ENCODE measurements around the gene KCNRG. TPM values are rescaled to one million over a fixed set of nuclear protein-coding genes. Genes with fewer than 3 reads are reported as not detected.

KCNRG gene
- polyA plus RNA-seq, 1 donor (not counting 4 experiments of a cell fraction or from before 2014, with no cell fraction given) = 0.90 TPM

- H3K27ac ChIP-seq (ENCODE audit: control insufficient read depth, insufficient read depth, low read length) = peak overlapping the region; percentile 14
- no peak for DNase-seq (ENCODE audit: low read depth, low spot score)
- H3K4me1 ChIP-seq (ENCODE audit: control insufficient read depth, extremely low read depth, insufficient read depth, low read length) = no peaks in the 10 kb centered on the region
These were observed 54.0 kb downstream of the KCNRG start for GRCh38 chr13:50069261-50069660.

DNA sequence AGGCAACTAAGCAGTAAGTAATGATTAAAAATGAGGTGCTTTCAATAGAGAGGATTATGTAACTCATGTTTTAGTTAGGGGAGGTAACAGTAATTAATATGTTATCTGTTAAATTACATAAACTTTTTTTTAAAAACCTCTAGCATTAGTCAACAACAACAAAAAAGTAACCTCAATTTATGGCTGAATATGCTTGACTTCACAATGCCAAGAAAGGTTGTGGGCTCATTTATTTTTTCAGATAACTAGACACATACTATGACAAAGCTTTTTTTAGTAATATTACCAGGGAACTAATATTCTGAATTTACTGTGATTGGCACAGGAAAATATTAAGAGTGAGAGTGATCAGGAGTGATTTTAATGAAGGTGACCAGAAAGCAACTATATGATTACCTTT is 54.9 kb downstream of the KCNRG start:
- no peak overlapping the region for H3K4me2 ChIP-seq (ENCODE audit: control insufficient read depth, extremely low read depth, insufficient read depth, low read depth, low read length)
- FAIRE-seq (no peak), DNase-seq (ENCODE audit: low read depth, low spot score) (no peak)
- H3K9ac ChIP-seq (ENCODE audit: control insufficient read depth, extremely low read depth, insufficient read depth, low read length) = no peak overlapping the region
- TF ChIP-seq EZH2 (IDR thresholded peaks at IDR 0.05; ENCODE audit: low read length) = no peak
- TF ChIP-seq, protein P1, sequence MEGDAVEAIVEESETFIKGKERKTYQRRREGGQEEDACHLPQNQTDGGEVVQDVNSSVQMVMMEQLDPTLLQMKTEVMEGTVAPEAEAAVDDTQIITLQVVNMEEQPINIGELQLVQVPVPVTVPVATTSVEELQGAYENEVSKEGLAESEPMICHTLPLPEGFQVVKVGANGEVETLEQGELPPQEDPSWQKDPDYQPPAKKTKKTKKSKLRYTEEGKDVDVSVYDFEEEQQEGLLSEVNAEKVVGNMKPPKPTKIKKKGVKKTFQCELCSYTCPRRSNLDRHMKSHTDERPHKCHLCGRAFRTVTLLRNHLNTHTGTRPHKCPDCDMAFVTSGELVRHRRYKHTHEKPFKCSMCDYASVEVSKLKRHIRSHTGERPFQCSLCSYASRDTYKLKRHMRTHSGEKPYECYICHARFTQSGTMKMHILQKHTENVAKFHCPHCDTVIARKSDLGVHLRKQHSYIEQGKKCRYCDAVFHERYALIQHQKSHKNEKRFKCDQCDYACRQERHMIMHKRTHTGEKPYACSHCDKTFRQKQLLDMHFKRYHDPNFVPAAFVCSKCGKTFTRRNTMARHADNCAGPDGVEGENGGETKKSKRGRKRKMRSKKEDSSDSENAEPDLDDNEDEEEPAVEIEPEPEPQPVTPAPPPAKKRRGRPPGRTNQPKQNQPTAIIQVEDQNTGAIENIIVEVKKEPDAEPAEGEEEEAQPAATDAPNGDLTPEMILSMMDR (optimal IDR thresholded peaks at IDR 0.05 in 1 of 3, IDR thresholded peaks at IDR 0.05 in 1 of 3, conservative IDR thresholded peaks at IDR 0.05 in 1 of 3; ENCODE audit: extremely low read depth in 1 of 3, insufficient read depth in 2 of 3, low read length in 3 of 3) = no peak
- peaks cover 0 to 11% of the 10 kb centered on the region in 2 experiments for H3K36me3 ChIP-seq (ENCODE audit: control insufficient read depth in 2 of 2, extremely low read depth in 1 of 2, insufficient read depth in 2 of 2, low read length in 2 of 2)
- H3K27ac ChIP-seq (ENCODE audit: control insufficient read depth, insufficient read depth, low read length) = peak overlapping the region; percentile 13
- dilution Hi-C loops (cut with MboI; ENCODE audit: extremely low pct_ligation_motif_present, low sequenced_read_pairs) = no loop called here
- no peak overlapping the region for H3K4me3 ChIP-seq (ENCODE audit: control insufficient read depth in 2 of 3, extremely low read depth in 1 of 3, insufficient read depth in 2 of 3, low read depth in 1 of 3, low read length in 3 of 3)
- no peaks in the 10 kb centered on the region for H3K9me1 ChIP-seq (ENCODE audit: control insufficient read depth, extremely low read depth, insufficient read depth, low read length)
- no peaks in the 10 kb centered on the region for H3K27me3 ChIP-seq (ENCODE audit: control insufficient read depth, extremely low read depth, insufficient read depth, low read length)
- no peaks in the 10 kb centered on the region for H3K9me3 ChIP-seq (ENCODE audit: control insufficient read depth, low read depth, low read length)
- H3K4me1 ChIP-seq (ENCODE audit: control insufficient read depth, extremely low read depth, insufficient read depth, low read length) = no peaks in the 10 kb centered on the region
- H3K79me2 ChIP-seq (ENCODE audit: control insufficient read depth, insufficient read depth, low read length) = peaks cover 77% of the 10 kb centered on the region
- H2AFZ ChIP-seq (ENCODE audit: control insufficient read depth, low read length) = no peak overlapping the region
- no peaks in the 10 kb centered on the region for H4K20me1 ChIP-seq (ENCODE audit: control insufficient read depth, extremely low read depth, insufficient read depth, low read length)

More at GRCh38 chr13:50069261-50069660, 54.0 kb downstream of the KCNRG start:
- H3K27me3 ChIP-seq (ENCODE audit: control insufficient read depth, extremely low read depth, insufficient read depth, low read length) = no peaks in the 10 kb centered on the region
- no peak overlapping the region for H3K4me3 ChIP-seq (ENCODE audit: control insufficient read depth in 2 of 3, extremely low read depth in 1 of 3, insufficient read depth in 2 of 3, low read depth in 1 of 3, low read length in 3 of 3)
- no peak for TF ChIP-seq EZH2 (IDR thresholded peaks at IDR 0.05; ENCODE audit: low read length)
- TF ChIP-seq, protein P1 (optimal IDR thresholded peaks at IDR 0.05 in 1 of 3, IDR thresholded peaks at IDR 0.05 in 1 of 3, conservative IDR thresholded peaks at IDR 0.05 in 1 of 3; ENCODE audit: extremely low read depth in 1 of 3, insufficient read depth in 2 of 3, low read length in 3 of 3) = no peak
- no peak for FAIRE-seq
- H3K4me2 ChIP-seq (ENCODE audit: control insufficient read depth, extremely low read depth, insufficient read depth, low read depth, low read length) = no peak overlapping the region
- H2AFZ ChIP-seq (ENCODE audit: control insufficient read depth, low read length) = peak overlapping the region; percentile 13
- no peaks in the 10 kb centered on the region for H3K9me3 ChIP-seq (ENCODE audit: control insufficient read depth, low read depth, low read length)
- H3K9ac ChIP-seq (ENCODE audit: control insufficient read depth, extremely low read depth, insufficient read depth, low read length) = no peak overlapping the region
- peaks cover 0 to 11% of the 10 kb centered on the region in 2 experiments for H3K36me3 ChIP-seq (ENCODE audit: control insufficient read depth in 2 of 2, extremely low read depth in 1 of 2, insufficient read depth in 2 of 2, low read length in 2 of 2)
- no peaks in the 10 kb centered on the region for H4K20me1 ChIP-seq (ENCODE audit: control insufficient read depth, extremely low read depth, insufficient read depth, low read length)
- no peaks in the 10 kb centered on the region for H3K9me1 ChIP-seq (ENCODE audit: control insufficient read depth, extremely low read depth, insufficient read depth, low read length)
- H3K79me2 ChIP-seq (ENCODE audit: control insufficient read depth, insufficient read depth, low read length) = peaks cover 71% of the 10 kb centered on the region
- dilution Hi-C loops (cut with MboI; ENCODE audit: extremely low pct_ligation_motif_present, low sequenced_read_pairs) = no loop called here

Small RNA genes lying within 50 kb of the gene (small RNA-seq; reads per million reads assigned to genes)
- gene MIR16-1 (ENCODE audit: insufficient read length in 3 of 3, low read depth in 3 of 3, low replicate concordance in 1 of 3) (4.2 to 155 (median 141) reads per million in 3 experiments), gene MIR3613 (ENCODE audit: insufficient read length in 3 of 3, low read depth in 3 of 3, low replicate concordance in 1 of 3) (0 to 11.0 (median 4.0) reads per million in 3 experiments), gene RF02105 (ENCODE audit: insufficient read length in 3 of 3, low read depth in 3 of 3, low replicate concordance in 1 of 3) (0 reads per million in 3 experiments), gene RF02106 (ENCODE audit: insufficient read length in 3 of 3, low read depth in 3 of 3, low replicate concordance in 1 of 3) (0 reads per million in 3 experiments), gene RF02107 (ENCODE audit: insufficient read length in 3 of 3, low read depth in 3 of 3, low replicate concordance in 1 of 3) (0 reads per million in 3 experiments), gene RF02108 (ENCODE audit: insufficient read length in 3 of 3, low read depth in 3 of 3, low replicate concordance in 1 of 3) (0 reads per million in 3 experiments)

Other genes with a start within 250 kb of the KCNRG start
- gene KPNA3, start 222.8 kb upstream of the KCNRG start, polyA plus RNA-seq = 23.8 to 43.8 TPM (median 37.3 TPM) in 3 replicates
- 6.3 to 11.3 TPM (median 8.9 TPM) in 3 replicates for gene SPRYD7, start 79.1 kb upstream of the KCNRG start, polyA plus RNA-seq
- 17.2 to 26.5 TPM (median 22.6 TPM) in 3 replicates for gene TRIM13, start 18.4 kb upstream of the KCNRG start, polyA plus RNA-seq